ENCODE data around the gene TM4SF1.

Gene TM4SF1

DNA sequence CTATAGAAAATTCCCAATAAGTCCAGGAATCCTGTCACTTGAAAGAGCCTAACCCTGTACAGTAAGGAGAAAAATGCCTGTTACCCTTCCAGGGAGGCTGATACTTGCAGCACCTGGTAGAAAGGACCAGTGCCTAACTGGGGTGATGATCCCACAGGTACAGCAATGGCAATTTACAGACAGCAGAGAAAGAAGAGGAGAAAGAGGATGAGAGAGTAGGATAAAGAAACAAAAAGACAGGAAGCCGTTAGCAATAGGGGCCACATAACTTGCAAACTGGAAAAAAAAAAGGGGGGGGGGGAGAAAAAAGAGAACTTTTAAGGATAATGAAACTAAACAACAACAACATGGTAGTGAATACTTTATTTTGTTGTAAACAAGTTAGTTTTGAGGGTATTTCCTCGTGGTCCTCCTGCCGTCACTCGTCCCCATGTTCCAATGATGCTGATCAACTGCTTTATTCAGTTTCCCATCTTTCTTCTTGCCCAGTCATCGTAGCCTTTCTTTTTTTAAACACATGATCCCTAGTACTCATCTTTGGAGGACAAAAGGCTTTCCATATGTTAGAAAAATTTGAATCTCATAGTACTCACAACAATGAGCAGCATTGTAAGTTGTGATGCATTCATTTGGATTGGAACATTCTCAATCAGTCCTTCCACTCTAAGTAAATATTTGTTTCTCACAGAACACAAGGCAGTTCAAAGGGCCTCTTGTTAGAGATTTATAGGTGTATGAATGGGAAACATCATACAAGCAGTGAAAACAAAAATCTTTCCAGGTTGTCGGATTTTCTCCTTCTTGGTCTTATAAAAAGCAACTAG lies 8.6 kb downstream of the TM4SF1 start:
- H3K36me3 ChIP-seq (ENCODE audit: control insufficient read depth, insufficient read depth, low read length): peaks cover 3% of the 10 kb centered on the region
- no peak overlapping the region for H3K9ac ChIP-seq (ENCODE audit: low read length)
- no peak overlapping the region for H3K27ac ChIP-seq (ENCODE audit: low read depth, low read length)
- peaks cover 2% of the 10 kb centered on the region for H3K4me1 ChIP-seq (ENCODE audit: control insufficient read depth, insufficient read depth, low read length)
- H3K27me3 ChIP-seq (ENCODE audit: control insufficient read depth, insufficient read depth, low read length): no peaks in the 10 kb centered on the region
- no peak overlapping the region for H3K4me3 ChIP-seq (ENCODE audit: low read length)

DNA sequence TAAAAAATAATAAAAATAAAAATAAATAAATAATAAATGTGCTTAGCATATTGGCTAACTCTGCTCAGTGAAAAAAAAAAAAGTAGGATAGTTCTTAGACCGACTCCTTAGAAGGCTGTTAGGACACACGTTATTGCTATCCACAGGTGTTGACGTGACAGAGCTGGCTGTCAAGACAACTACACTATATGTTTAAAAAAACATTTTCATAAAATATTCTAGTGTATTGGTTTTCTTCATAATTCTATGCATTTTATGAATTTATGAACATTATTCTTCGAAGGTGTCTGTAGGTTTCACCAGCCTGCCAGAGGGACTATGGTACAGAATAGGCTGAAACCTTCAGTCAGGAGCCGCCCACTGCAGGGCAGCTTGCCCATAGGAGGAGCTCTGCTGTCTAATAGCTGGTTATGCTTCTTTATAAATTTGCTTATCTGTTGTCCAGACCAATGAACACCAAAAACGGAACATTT lies 9.2 kb downstream of the TM4SF1 start:
- H3K4me1 ChIP-seq (ENCODE audit: control insufficient read depth, insufficient read depth, low read length): peaks cover 2% of the 10 kb centered on the region
- no peak overlapping the region for H3K9ac ChIP-seq (ENCODE audit: low read length)
- H3K4me3 ChIP-seq (ENCODE audit: low read length): no peak overlapping the region
- no peaks in the 10 kb centered on the region for H3K27me3 ChIP-seq (ENCODE audit: control insufficient read depth, insufficient read depth, low read length)
- H3K27ac ChIP-seq (ENCODE audit: low read depth, low read length): no peak overlapping the region
- H3K36me3 ChIP-seq (ENCODE audit: control insufficient read depth, insufficient read depth, low read length): peaks cover 3% of the 10 kb centered on the region

DNA sequence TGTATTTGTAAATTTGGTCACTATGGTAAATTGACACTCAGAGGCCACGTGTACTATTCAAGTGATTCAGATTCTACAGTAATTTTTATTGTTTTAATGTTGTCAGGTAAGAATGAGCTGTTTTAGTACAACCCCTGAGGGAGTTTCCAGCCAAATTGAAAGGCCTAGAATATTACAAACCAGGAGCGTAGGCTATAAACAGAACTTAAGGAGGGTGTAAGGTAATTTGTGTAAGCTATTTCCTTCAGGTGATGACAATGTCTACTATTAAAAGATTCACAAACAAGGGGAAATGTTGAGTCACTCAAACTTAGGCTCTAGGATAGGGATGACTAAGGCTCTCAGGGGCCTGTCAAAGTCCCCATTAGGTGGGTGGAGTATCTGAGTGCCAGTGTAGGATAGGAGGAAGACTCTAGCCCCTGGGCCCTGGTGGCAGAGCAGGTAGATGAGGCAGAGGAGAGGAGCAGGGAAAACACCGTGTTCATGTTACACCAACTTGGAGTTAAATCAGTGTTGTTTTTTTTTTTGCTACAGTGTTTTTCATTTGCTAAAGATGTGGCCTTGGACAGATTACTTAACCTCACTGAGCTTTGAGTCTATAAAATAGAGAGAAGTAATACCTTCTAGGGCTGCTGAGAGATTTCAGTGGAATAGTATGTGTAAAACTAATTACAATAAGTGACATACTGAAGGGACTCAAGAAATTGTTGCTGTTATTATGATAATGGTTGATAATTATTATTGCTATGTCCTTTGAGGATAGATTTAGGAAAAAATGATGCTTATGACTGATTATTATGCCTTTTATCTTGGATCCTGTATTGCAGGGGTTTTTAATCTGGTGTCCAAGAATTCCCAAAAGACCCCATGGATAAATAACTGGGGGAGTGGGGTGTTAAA lies 10.3 kb downstream of the TM4SF1 start:
- Histone ChIP-seq H3K9ac (ENCODE audit: low read length) (no peak overlapping the region), H3K36me3 (ENCODE audit: control insufficient read depth, insufficient read depth, low read length) (peaks cover 3% of the 10 kb centered on the region), H3K4me3 (ENCODE audit: low read length) (no peak overlapping the region), H3K27ac (ENCODE audit: low read depth, low read length) (no peak overlapping the region), H3K27me3 (ENCODE audit: control insufficient read depth, insufficient read depth, low read length) (no peaks in the 10 kb centered on the region), H3K4me1 (ENCODE audit: control insufficient read depth, insufficient read depth, low read length) (peaks cover 2% of the 10 kb centered on the region)

DNA sequence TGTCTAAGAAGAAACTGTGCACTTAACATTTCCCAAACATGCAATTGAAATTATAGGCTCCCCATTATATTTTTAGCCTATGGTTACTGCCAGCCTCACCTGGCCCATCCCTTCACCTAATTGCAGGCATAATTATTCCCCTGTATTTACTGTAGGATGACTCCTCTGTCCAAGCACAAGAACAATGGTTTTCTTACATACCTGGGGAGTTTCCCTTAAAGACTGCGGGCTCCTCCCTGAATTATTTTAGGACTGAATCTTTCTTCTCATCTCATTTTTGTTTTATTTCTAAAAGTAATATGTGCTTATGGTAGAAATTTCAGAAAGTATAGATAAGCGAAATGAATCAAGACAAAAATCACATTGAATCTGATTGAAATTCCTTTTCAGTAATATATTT lies 11.4 kb downstream of the TM4SF1 start:
- Histone ChIP-seq H3K4me1 (ENCODE audit: control insufficient read depth, insufficient read depth, low read length) (peaks cover 2% of the 10 kb centered on the region), H3K4me3 (ENCODE audit: low read length) (no peak overlapping the region), H3K27ac (ENCODE audit: low read depth, low read length) (no peak overlapping the region), H3K36me3 (ENCODE audit: control insufficient read depth, insufficient read depth, low read length) (no peaks in the 10 kb centered on the region), H3K27me3 (ENCODE audit: control insufficient read depth, insufficient read depth, low read length) (no peaks in the 10 kb centered on the region), H3K9ac (ENCODE audit: low read length) (no peak overlapping the region)

DNA sequence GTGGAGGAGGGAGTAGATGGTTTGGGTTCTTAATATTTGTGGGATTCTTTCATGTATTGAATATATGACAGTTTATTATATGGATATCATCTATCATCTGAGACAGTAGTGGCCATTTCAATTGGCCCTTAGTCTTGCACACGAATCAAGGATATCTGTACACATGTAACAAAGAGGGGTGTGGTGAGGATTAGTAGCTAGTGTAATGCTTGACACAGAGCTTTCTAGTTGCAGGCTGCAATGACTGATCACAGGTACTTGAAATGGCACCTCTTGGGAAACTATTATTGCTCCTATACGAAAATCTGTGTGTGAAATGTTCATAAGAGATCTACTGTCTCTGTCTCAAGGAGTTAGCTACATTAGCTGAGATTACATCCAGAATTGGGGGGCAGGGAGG lies 12.8 kb downstream of the TM4SF1 start:
- no peaks in the 10 kb centered on the region for H3K36me3 ChIP-seq (ENCODE audit: control insufficient read depth, insufficient read depth, low read length)
- H3K9ac ChIP-seq (ENCODE audit: low read length): no peak overlapping the region
- H3K4me1 ChIP-seq (ENCODE audit: control insufficient read depth, insufficient read depth, low read length): no peaks in the 10 kb centered on the region
- H3K27ac ChIP-seq (ENCODE audit: low read depth, low read length): no peak overlapping the region
- no peaks in the 10 kb centered on the region for H3K27me3 ChIP-seq (ENCODE audit: control insufficient read depth, insufficient read depth, low read length)
- no peak overlapping the region for H3K4me3 ChIP-seq (ENCODE audit: low read length)

DNA sequence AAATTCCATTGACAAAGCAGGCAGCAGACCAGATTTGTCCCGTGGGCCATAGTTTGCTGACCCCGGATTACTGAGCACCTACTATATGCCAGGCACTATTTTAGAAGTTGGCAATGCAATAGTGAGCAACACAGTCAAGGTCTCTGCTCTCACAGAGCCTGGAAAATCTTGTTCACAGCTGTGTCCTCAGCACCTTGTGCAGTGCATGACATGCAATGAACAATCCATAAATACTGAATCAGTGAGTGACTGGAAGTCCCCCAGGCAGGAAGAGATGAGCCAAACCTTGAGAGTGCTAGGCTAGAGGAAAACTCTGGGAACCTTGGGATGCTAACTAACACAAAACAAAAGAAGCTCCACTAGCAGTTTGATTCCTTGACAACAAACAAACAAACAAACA lies 14.4 kb downstream of the TM4SF1 start:
- no peak overlapping the region for H3K4me3 ChIP-seq (ENCODE audit: low read length)
- no peaks in the 10 kb centered on the region for H3K27me3 ChIP-seq (ENCODE audit: control insufficient read depth, insufficient read depth, low read length)
- H3K9ac ChIP-seq (ENCODE audit: low read length): no peak overlapping the region
- no peaks in the 10 kb centered on the region for H3K4me1 ChIP-seq (ENCODE audit: control insufficient read depth, insufficient read depth, low read length)
- H3K36me3 ChIP-seq (ENCODE audit: control insufficient read depth, insufficient read depth, low read length): no peaks in the 10 kb centered on the region
- no peak overlapping the region for H3K27ac ChIP-seq (ENCODE audit: low read depth, low read length)

DNA sequence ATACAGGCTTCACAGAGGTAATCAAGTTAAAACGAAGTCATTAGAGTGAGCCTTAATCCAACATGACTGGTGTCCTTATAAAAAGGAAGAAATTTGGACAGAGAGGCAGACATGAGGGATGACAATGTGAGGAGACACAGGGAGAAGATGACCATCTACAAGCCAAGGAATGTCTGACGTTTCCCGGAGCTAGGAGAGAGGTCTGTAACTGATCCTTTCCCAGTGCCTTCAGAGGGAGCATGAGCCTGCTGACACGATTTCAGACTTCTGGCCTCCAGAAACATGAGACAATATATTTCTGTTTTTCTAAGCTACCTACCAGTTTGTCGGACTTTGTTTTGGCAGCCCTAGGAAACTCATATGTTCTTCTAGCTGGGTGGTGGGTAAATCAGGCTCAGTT lies 15.1 kb downstream of the TM4SF1 start:
- H3K4me3 ChIP-seq (ENCODE audit: low read length): no peak overlapping the region

DNA sequence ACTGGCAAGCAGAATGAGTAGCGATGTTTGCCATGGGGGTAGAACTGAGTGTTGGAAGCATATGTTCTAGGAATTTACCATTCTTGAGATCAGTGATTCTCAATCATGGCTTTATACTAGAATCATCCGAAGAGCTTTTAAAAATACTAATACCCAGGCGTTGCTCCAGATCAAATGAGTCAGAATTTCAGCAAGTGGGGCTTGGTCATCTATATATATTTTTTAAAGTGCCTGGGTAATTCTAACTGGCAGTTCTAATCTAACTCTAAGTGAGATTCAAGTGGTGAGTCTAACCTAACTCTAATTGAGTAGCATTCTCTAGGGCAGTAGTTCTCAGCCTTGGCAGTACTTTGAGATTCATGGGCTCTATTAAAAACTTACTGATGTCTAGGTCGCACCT lies 20.8 kb downstream of the TM4SF1 start:
- Histone ChIP-seq H3K4me3 (ENCODE audit: low read length) (no peak overlapping the region), H3K27me3 (ENCODE audit: control insufficient read depth, insufficient read depth, low read length) (no peaks in the 10 kb centered on the region), H3K27ac (ENCODE audit: low read depth, low read length) (no peak overlapping the region), H3K4me1 (ENCODE audit: control insufficient read depth, insufficient read depth, low read length) (no peaks in the 10 kb centered on the region), H3K9ac (ENCODE audit: low read length) (no peak overlapping the region), H3K36me3 (ENCODE audit: control insufficient read depth, insufficient read depth, low read length) (no peaks in the 10 kb centered on the region)

More for the DNA sequence above, 15.1 kb downstream of the TM4SF1 start:
- Histone ChIP-seq H3K36me3 (ENCODE audit: control insufficient read depth, insufficient read depth, low read length) (no peaks in the 10 kb centered on the region), H3K9ac (ENCODE audit: low read length) (no peak overlapping the region), H3K27me3 (ENCODE audit: control insufficient read depth, insufficient read depth, low read length) (no peaks in the 10 kb centered on the region), H3K27ac (ENCODE audit: low read depth, low read length) (no peak overlapping the region), H3K4me1 (ENCODE audit: control insufficient read depth, insufficient read depth, low read length) (no peaks in the 10 kb centered on the region)

DNA sequence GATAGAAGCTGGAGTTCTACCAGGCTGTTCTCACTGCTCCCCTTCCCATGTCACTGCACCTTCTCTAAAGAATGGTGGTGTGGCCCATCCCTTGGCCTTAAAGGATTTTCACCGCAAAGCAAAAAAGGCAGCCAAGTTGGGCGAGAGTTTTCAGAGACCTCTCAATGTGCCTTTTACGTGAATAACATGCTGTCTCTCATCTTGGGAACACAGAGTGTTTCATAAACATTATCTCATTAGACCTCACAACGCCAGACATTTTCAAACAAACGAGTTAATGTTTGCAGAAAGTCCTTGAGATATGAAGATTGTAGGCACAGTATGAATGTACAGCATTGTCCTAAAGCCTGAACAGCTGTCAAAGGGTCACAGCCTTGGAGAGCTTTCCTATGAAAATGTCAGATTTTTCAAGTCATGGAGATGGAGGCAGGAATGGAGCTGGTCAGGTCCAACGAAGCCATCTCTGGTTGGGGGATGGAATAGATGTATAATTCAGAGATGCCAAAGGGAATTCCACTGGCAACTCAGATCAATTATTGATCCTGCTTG lies 21.3 kb downstream of the TM4SF1 start:
- no peak overlapping the region for H3K4me3 ChIP-seq (ENCODE audit: low read length)
- no peaks in the 10 kb centered on the region for H3K36me3 ChIP-seq (ENCODE audit: control insufficient read depth, insufficient read depth, low read length)
- no peak overlapping the region for H3K9ac ChIP-seq (ENCODE audit: low read length)
- no peak overlapping the region for H3K27ac ChIP-seq (ENCODE audit: low read depth, low read length)
- H3K27me3 ChIP-seq (ENCODE audit: control insufficient read depth, insufficient read depth, low read length): no peaks in the 10 kb centered on the region
- no peaks in the 10 kb centered on the region for H3K4me1 ChIP-seq (ENCODE audit: control insufficient read depth, insufficient read depth, low read length)

DNA sequence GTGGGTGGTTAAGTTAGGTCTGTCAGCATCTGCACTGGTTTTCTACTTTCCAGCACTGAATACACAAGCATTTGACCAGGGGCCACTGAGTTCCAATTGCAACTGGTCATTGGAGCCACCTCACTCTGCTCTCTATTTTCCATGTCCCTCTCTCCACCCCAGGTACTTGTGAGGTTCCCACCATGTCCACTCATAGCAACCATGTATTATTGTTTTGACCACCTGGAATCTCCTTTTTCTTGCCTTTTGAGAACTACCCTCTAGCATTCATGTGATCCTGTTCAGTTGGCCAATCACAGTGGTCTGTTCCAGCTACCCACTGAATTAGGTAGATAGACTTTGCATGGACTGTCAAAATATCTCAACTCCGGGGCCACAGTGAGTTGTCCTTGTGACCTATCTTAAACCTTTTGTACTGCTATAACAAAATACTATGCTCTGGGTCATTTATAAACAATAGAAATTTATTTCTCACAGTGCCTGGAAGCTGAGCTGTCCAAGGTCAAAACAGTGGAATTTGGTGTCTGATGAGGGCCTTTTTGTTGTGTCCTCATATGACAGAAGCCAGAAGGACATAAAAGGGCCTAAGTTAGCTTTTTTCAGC lies 23.8 kb downstream of the TM4SF1 start:
- Histone ChIP-seq H3K9ac (ENCODE audit: low read length) (no peak overlapping the region), H3K27me3 (ENCODE audit: control insufficient read depth, insufficient read depth, low read length) (no peaks in the 10 kb centered on the region), H3K27ac (ENCODE audit: low read depth, low read length) (no peak overlapping the region), H3K4me1 (ENCODE audit: control insufficient read depth, insufficient read depth, low read length) (no peaks in the 10 kb centered on the region), H3K4me3 (ENCODE audit: low read length) (no peak overlapping the region), H3K36me3 (ENCODE audit: control insufficient read depth, insufficient read depth, low read length) (no peaks in the 10 kb centered on the region)

DNA sequence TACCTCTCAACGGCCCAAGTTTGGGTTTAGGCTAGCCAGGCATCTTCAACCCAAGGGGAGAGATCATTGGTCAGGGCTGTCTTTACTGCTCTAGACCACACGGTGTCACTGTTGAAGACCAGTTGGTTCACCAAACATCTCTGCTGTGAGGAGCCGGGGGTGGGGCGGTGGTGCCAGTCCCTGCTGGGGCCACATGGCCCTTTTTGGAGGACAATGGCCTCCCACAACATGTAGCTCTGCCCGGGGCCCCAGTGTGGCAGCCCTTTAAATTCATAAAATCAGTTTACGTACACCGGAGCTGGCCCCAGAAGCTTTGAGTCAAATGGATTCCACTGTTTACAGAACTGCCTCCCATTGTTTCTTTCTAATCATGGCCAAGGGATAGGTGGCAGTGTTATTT lies 24.9 kb downstream of the TM4SF1 start:
- no peak overlapping the region for H3K27ac ChIP-seq (ENCODE audit: low read depth, low read length)
- no peak overlapping the region for H3K4me3 ChIP-seq (ENCODE audit: low read length)
- H3K4me1 ChIP-seq (ENCODE audit: control insufficient read depth, insufficient read depth, low read length): no peaks in the 10 kb centered on the region
- H3K36me3 ChIP-seq (ENCODE audit: control insufficient read depth, insufficient read depth, low read length): no peaks in the 10 kb centered on the region
- no peak overlapping the region for H3K9ac ChIP-seq (ENCODE audit: low read length)
- H3K27me3 ChIP-seq (ENCODE audit: control insufficient read depth, insufficient read depth, low read length): no peaks in the 10 kb centered on the region

DNA sequence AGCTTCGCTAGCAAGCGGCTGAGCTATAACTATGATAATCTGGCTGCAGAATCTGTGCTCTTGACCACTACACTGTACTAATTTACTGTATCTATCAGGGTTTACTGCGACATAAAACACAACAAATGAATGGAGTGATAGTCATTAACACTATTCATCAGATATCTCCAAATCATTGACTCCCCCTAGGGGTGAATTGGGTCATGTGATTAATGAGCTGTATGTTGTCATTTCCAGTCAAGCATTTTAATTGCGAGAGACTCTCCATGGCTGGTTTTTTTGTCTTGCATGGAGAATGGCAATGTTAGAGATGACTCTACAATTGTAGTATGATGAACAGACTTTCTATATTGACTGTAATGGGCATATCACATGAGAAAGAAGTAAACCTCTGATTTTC lies 33.5 kb downstream of the TM4SF1 start:
- Histone ChIP-seq H3K4me1 (ENCODE audit: control insufficient read depth, insufficient read depth, low read length) (no peaks in the 10 kb centered on the region), H3K36me3 (ENCODE audit: control insufficient read depth, insufficient read depth, low read length) (no peaks in the 10 kb centered on the region), H3K9ac (ENCODE audit: low read length) (no peak overlapping the region), H3K4me3 (ENCODE audit: low read length) (no peak overlapping the region), H3K27me3 (ENCODE audit: control insufficient read depth, insufficient read depth, low read length) (no peaks in the 10 kb centered on the region), H3K27ac (ENCODE audit: low read depth, low read length) (no peak overlapping the region)
